ENCODE results near the gene TEPSIN. TPM values are rescaled to one million over a fixed set of nuclear protein-coding genes. Genes with fewer than 3 reads are reported as not detected.
A peak's percentile ranks its signal among the peaks of the same experiment; 100 is the strongest.

The TEPSIN gene
- total and polyA plus RNA-seq, 2 of the 13 experiments (the other 11 are each of a cell fraction or from before 2014, with no cell fraction given), result 16.1 to 18.8 TPM

DNA sequence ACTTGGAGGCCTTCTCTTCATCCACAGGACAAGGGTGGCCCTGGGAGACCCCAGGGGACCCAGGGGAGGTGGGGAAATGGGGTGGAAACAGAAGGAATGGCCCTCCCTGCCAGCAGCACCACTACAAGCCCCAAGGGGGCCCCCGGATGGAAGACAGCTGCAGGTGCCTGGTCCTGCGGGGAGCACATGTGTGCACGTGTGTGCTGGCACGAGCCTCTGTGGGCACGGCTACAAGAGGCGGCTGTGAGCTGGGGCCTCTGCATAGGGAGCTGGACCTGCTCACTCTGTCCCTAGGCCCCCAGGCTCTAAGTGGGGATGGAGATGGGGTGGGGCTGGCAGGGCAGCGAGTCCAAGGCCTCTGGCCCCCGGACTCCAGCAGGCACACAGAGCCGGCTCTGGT lies 59.6 kb downstream of the TEPSIN start:
- no TSS peak for BruUV-seq (replicated peaks)
- TF ChIP-seq, protein P1, sequence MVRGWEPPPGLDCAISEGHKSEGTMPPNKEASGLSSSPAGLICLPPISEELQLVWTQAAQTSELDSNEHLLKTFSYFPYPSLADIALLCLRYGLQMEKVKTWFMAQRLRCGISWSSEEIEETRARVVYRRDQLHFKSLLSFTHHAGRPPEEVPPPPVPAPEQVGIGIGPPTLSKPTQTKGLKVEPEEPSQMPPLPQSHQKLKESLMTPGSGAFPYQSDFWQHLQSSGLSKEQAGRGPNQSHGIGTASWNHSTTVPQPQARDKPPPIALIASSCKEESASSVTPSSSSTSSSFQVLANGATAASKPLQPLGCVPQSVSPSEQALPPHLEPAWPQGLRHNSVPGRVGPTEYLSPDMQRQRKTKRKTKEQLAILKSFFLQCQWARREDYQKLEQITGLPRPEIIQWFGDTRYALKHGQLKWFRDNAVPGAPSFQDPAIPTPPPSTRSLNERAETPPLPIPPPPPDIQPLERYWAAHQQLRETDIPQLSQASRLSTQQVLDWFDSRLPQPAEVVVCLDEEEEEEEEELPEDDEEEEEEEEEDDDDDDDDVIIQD (CRISPR knock-in tag; IDR thresholded peaks at IDR 0.05; ENCODE audit: low read depth), result no peak
- TF ChIP-seq, protein P2, sequence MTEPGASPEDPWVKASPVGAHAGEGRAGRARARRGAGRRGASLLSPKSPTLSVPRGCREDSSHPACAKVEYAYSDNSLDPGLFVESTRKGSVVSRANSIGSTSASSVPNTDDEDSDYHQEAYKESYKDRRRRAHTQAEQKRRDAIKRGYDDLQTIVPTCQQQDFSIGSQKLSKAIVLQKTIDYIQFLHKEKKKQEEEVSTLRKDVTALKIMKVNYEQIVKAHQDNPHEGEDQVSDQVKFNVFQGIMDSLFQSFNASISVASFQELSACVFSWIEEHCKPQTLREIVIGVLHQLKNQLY (CRISPR knock-in tag; IDR thresholded peaks at IDR 0.05), result no peak
- TF ChIP-seq ZNF773 (CRISPR knock-in tag; IDR thresholded peaks at IDR 0.05; ENCODE audit: borderline replicate concordance) (no peak), ZNF10 (CRISPR knock-in tag; IDR thresholded peaks at IDR 0.05; ENCODE audit: borderline replicate concordance, low read depth) (no peak), STAG1 (CRISPR knock-in tag; IDR thresholded peaks at IDR 0.05) (no peak), ZMYM4 (CRISPR knock-in tag; IDR thresholded peaks at IDR 0.05) (no peak), SAFB2 (CRISPR knock-in tag; IDR thresholded peaks at IDR 0.05; ENCODE audit: borderline replicate concordance, low read depth) (no peak), TCF7 (IDR thresholded peaks at IDR 0.05; ENCODE audit: low read depth) (no peak), ZNF724P (CRISPR knock-in tag; IDR thresholded peaks at IDR 0.05; ENCODE audit: borderline replicate concordance) (no peak), ATM (IDR thresholded peaks at IDR 0.05; ENCODE audit: borderline replicate concordance) (no peak), ZNF558 (CRISPR knock-in tag; IDR thresholded peaks at IDR 0.05; ENCODE audit: borderline replicate concordance) (no peak), FOXA1 (IDR thresholded peaks at IDR 0.05) (no peak), FOXA1 (CRISPR knock-in tag; IDR thresholded peaks at IDR 0.05) (no peak), PAF1 (CRISPR knock-in tag; IDR thresholded peaks at IDR 0.05) (no peak), PCBP1 (IDR thresholded peaks at IDR 0.05; ENCODE audit: borderline replicate concordance, low read depth, low read length) (no peak)
- TF ChIP-seq, protein P3, sequence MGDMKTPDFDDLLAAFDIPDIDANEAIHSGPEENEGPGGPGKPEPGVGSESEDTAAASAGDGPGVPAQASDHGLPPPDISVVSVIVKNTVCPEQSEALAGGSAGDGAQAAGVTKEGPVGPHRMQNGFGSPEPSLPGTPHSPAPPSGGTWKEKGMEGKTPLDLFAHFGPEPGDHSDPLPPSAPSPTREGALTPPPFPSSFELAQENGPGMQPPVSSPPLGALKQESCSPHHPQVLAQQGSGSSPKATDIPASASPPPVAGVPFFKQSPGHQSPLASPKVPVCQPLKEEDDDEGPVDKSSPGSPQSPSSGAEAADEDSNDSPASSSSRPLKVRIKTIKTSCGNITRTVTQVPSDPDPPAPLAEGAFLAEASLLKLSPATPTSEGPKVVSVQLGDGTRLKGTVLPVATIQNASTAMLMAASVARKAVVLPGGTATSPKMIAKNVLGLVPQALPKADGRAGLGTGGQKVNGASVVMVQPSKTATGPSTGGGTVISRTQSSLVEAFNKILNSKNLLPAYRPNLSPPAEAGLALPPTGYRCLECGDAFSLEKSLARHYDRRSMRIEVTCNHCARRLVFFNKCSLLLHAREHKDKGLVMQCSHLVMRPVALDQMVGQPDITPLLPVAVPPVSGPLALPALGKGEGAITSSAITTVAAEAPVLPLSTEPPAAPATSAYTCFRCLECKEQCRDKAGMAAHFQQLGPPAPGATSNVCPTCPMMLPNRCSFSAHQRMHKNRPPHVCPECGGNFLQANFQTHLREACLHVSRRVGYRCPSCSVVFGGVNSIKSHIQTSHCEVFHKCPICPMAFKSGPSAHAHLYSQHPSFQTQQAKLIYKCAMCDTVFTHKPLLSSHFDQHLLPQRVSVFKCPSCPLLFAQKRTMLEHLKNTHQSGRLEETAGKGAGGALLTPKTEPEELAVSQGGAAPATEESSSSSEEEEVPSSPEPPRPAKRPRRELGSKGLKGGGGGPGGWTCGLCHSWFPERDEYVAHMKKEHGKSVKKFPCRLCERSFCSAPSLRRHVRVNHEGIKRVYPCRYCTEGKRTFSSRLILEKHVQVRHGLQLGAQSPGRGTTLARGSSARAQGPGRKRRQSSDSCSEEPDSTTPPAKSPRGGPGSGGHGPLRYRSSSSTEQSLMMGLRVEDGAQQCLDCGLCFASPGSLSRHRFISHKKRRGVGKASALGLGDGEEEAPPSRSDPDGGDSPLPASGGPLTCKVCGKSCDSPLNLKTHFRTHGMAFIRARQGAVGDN (CRISPR knock-in tag; IDR thresholded peaks at IDR 0.05), result peak; percentile 68
- TF ChIP-seq, protein P4, sequence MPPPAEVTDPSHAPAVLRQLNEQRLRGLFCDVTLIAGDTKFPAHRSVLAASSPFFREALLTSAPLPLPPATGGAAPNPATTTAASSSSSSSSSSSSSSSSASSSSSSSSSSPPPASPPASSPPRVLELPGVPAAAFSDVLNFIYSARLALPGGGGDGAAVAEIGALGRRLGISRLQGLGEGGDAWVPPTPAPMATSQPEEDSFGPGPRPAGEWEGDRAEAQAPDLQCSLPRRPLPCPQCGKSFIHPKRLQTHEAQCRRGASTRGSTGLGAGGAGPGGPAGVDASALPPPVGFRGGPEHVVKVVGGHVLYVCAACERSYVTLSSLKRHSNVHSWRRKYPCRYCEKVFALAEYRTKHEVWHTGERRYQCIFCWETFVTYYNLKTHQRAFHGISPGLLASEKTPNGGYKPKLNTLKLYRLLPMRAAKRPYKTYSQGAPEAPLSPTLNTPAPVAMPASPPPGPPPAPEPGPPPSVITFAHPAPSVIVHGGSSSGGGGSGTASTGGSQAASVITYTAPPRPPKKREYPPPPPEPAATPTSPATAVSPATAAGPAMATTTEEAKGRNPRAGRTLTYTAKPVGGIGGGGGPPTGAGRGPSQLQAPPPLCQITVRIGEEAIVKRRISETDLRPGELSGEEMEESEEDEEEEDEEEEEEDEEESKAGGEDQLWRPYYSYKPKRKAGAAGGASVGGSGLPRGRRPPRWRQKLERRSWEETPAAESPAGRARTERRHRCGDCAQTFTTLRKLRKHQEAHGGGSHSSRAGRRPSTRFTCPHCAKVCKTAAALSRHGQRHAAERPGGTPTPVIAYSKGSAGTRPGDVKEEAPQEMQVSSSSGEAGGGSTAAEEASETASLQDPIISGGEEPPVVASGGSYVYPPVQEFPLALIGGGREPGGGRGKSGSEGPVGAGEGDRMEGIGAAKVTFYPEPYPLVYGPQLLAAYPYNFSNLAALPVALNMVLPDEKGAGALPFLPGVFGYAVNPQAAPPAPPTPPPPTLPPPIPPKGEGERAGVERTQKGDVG (CRISPR knock-in tag; IDR thresholded peaks at IDR 0.05; ENCODE audit: borderline replicate concordance), result no peak

More for the DNA sequence above, 59.6 kb downstream of the TEPSIN start:
- Histone ChIP-seq H4K20me1 (ENCODE audit: insufficient read depth, low read length) (no peaks in the 10 kb centered on the region), H3K4me2 (ENCODE audit: low read depth, low read length) (peak overlapping the region; percentile 55), H3K9me3 (ENCODE audit: low read length) (no peaks in the 10 kb centered on the region), H3K27ac (ENCODE audit: extremely low read length, insufficient read depth, low read length) (no peak overlapping the region), H3K36me3 (replicated peaks in 1 of 2; ENCODE audit: control insufficient read depth in 1 of 2, insufficient read depth in 2 of 2, low read length in 2 of 2) (no peaks in the 10 kb centered on the region), H3K79me2 (ENCODE audit: insufficient read depth, low read length) (no peaks in the 10 kb centered on the region), H3K4me3 (replicated peaks in 1 of 3; ENCODE audit: insufficient read depth in 1 of 3, low read depth in 2 of 3, low read length in 3 of 3) (peak overlapping the region in 2 of 3 experiments; percentile 3 to 44; a peak in 1 of 6 replicates), H2AFZ (ENCODE audit: low read length) (no peak overlapping the region), H3K27me3 (ENCODE audit: control insufficient read depth in 1 of 2, insufficient read depth in 2 of 2, low read length in 2 of 2) (peaks cover 19 to 53% of the 10 kb centered on the region in 2 experiments), H3K4me1 (ENCODE audit: insufficient read depth, low read length) (peaks cover 29% of the 10 kb centered on the region), H3K9ac (ENCODE audit: insufficient read depth, low read depth, low read length) (no peak overlapping the region)
- DNase-seq (ENCODE audit: low spot score) (no peak), ATAC-seq (peak; percentile 41), FAIRE-seq (no peak)
- 19% methylated on average over 3 of the region's 9 CpGs for WGBS (ENCODE audit: low lambda C conversion rate)
- in situ Hi-C loops (cut with HindIII; ENCODE audit: extremely low pct_ligation_motif_present, low pct_unique_long_range_greater_than_20kb), result no loop called here
- ChIA-PET POLR2A (interaction anchor here (1.0 to 2.2 kb wide), 3 partner anchors 8 to 59 kb away, joined by 3 to 8 read pairs (median 3); partner anchors contain the start of genes AATK, NDUFAF8, PVALEF and TEPSIN), CTCF (ENCODE audit: low intra/inter-chr PET ratio, low total read pairs) (no interaction called here)
- intact Hi-C loops (cut with micrococcal nuclease; ENCODE audit: unreplicated experiment), result no loop called here
